Endometrial microvascular endothelial cells (primary cell): Measurements from ENCODE around the gene CFAP299. TPM values are rescaled to one million over a fixed set of nuclear protein-coding genes. Genes with fewer than 3 reads are reported as not detected.

Source experiments
- in situ Hi-C: cut with HindIII; loops from 2 replicates; pipeline ENCODE4 v1.10.0; 2017; ENCODE audit warnings: low sequenced_read_pairs, low pct_unique_long_range_greater_than_20kb; ENCODE audit errors: inconsistent ontology term
- total RNA-seq: library from RNA; depleted of rRNA; stranded (reverse); fragments of >200 nt; gene quantifications from one replicate; pipeline ENCODE4 v1.2.3, GENCODE V29; 2015; ENCODE audit errors: inconsistent ontology term

The CFAP299 gene
- total RNA-seq, 1 donor from 2014 or later, result not detected

- in situ Hi-C loops, result no loop called here
Observed at GRCh38 chr4:80466618-80467017, 131.1 kb downstream of the CFAP299 start.

- in situ Hi-C loops, result no loop called here
Observed at GRCh38 chr4:80471756-80472155, 136.2 kb downstream of the CFAP299 start.

GRCh38 chr4:80475236-80475635 is 139.7 kb downstream of the CFAP299 start:
- in situ Hi-C loops, result no loop called here

- in situ Hi-C loops, result no loop called here
Observed at GRCh38 chr4:80475798-80476197, 140.3 kb downstream of the CFAP299 start.

GRCh38 chr4:80484712-80485111 is 149.2 kb downstream of the CFAP299 start:
- in situ Hi-C loops, result no loop called here

GRCh38 chr4:80486603-80487002 is 151.1 kb downstream of the CFAP299 start:
- in situ Hi-C loops, result no loop called here

GRCh38 chr4:80489798-80490197 is 154.3 kb downstream of the CFAP299 start:
- in situ Hi-C loops, result no loop called here

- in situ Hi-C loops, result no loop called here
Observed at GRCh38 chr4:80492761-80493160, 157.2 kb downstream of the CFAP299 start.

- in situ Hi-C loops, result no loop called here
Observed at GRCh38 chr4:80495865-80496264, 160.3 kb downstream of the CFAP299 start.

- in situ Hi-C loops, result no loop called here
Observed at GRCh38 chr4:80498725-80499124, 163.2 kb downstream of the CFAP299 start.

- in situ Hi-C loops, result no loop called here
Observed at GRCh38 chr4:80500613-80501012, 165.1 kb downstream of the CFAP299 start.

GRCh38 chr4:80507077-80507476 is 171.5 kb downstream of the CFAP299 start:
- in situ Hi-C loops, result no loop called here

- in situ Hi-C loops, result no loop called here
Observed at GRCh38 chr4:80507507-80507906, 172.0 kb downstream of the CFAP299 start.

GRCh38 chr4:80515496-80515895 is 180.0 kb downstream of the CFAP299 start:
- in situ Hi-C loops, result no loop called here

GRCh38 chr4:80521438-80521837 is 185.9 kb downstream of the CFAP299 start:
- in situ Hi-C loops, result no loop called here

- in situ Hi-C loops, result no loop called here
Observed at GRCh38 chr4:80526697-80527096, 191.2 kb downstream of the CFAP299 start.

- in situ Hi-C loops, result no loop called here
Observed at GRCh38 chr4:80529026-80529425, 193.5 kb downstream of the CFAP299 start.

GRCh38 chr4:80532674-80533333 is 197.3 kb downstream of the CFAP299 start:
- in situ Hi-C loops, result no loop called here

- in situ Hi-C loops, result no loop called here
Observed at GRCh38 chr4:80535551-80535950, 200.0 kb downstream of the CFAP299 start.

GRCh38 chr4:80538276-80538926 is 202.9 kb downstream of the CFAP299 start:
- in situ Hi-C loops, result no loop called here

GRCh38 chr4:80539190-80539589 is 203.7 kb downstream of the CFAP299 start:
- in situ Hi-C loops, result no loop called here
